Stimulated activated memory B cell treated with anti-CD40 and anti-IgM and Interleukin-4, amounts not matched to agents 10 μg/mL and 1 μg/mL and 100 μg/mL, for 72 hours (primary cell): Measurements from ENCODE around the gene TFPT.
A peak's percentile ranks its signal among the peaks of the same experiment; 100 is the strongest.

ENCODE experiments used
- ATAC-seq: fragments of 150-1000 bp; cut with Tn5 transposase; 2 replicates; pipeline ENCODE4 v1.10.0; 2021
- H3K27ac Mint-ChIP-seq: one replicate; pipeline ENCODE4 v1.8.0; 2022; ENCODE audit warnings: mild to moderate bottlenecking, mixed read lengths
- H3K27me3 Mint-ChIP-seq: one replicate; pipeline ENCODE4 v1.8.0; 2022; ENCODE audit warnings: mixed read lengths
- H3K36me3 Mint-ChIP-seq: one replicate; pipeline ENCODE4 v1.8.0; 2022; ENCODE audit warnings: mixed read lengths
- H3K4me1 Mint-ChIP-seq: one replicate; pipeline ENCODE4 v1.8.0; 2022; ENCODE audit warnings: mixed read lengths
- H3K4me3 Mint-ChIP-seq: one replicate; pipeline ENCODE4 v1.8.0; 2022; ENCODE audit warnings: mild to moderate bottlenecking, moderate library complexity, mixed read lengths
- H3K9me3 Mint-ChIP-seq: one replicate; pipeline ENCODE4 v1.8.0; 2022; ENCODE audit warnings: mixed read lengths

Gene TFPT, protein sequence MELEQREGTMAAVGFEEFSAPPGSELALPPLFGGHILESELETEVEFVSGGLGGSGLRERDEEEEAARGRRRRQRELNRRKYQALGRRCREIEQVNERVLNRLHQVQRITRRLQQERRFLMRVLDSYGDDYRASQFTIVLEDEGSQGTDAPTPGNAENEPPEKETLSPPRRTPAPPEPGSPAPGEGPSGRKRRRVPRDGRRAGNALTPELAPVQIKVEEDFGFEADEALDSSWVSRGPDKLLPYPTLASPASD

DNA sequence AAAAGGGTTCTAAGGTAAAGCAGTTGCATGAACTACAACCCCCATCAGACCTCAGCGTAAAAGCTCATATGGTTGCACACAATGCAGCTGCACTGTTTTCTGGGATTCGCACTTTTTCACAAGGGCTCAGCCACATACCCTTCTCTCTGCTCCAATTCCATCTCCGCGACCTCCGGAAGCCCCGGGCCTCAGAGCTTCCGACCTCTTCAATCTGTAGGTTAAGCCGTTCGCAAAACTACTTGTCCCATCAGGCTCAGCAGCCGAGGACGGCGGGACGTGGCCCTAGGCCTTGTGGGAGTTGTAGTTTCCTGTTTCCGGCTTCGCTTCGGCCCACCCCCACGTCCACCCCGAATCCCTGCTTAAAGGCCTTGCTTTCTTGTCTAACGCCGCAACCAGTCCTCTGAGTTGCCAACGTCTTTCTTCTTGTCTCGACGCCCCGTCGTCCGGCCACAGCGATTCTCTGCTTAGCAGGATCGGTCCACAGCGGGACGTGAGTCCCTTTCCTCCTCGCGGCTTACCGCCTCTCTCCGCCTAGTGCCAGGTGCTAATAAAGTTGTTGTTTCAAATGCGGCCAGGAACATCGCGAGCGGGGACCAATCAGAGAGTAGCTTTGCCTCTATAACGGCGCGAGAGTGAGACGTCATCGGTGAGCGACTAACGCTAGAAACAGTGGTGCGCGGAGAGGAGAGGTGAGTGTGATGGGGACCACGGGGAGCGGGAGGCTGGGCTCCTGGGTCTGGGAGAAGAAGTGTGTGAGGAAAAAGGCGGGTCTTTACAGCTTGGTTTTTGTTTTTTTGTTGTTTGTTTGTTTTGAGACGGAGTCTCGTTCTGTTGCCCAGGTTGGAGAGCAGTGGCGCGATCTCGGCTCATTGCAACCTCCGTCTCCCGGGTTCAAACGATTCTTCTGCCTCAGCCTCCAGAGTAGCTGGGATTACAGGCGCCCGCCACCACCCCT is at the start of gene TFPT, which contains the start of gene PRPF31:
TFPT (minus strand) TSS at position 549 of the 955 bp plus-strand sequence; CDS start at position 161, 388 bp downstream.
PRPF31 (plus strand) TSS at position 646 of the 955 bp plus-strand sequence. CDS start 2,525 bp downstream, outside the sequence.
- Mint-ChIP-seq H3K4me3 (peak within 1 kb of the TSS; percentile 86), H3K27ac (peak within 1 kb of the TSS; percentile 87), H3K9me3 (no peaks in the 10 kb centered on the region), H3K4me1 (peaks cover 43% of the 10 kb centered on the region), H3K36me3 (peaks cover 27% of the 10 kb centered on the region), H3K27me3 (no peaks in the 10 kb centered on the region)
- ATAC-seq, result peak; percentile 98

DNA sequence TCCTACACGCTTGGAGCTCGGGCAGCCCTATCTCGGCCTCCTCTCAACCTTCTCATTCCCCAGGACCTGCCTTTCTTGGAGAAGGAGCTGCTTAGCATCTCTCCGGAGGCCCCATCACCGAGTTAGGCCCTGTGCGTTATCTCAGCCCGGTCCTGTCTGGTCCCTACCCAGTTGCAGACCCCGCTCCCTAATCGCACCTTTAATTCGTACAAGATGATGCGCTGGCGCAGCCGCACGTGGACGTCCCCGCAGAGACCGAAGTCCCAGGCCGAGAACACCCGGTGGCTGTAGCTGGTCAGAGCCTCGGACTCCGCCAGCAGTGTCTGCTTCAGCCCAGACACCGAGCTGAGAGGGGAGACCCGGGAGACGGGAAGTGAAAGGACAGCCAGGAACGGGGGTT is 49.8 kb upstream of the TFPT start:
- H3K4me1 Mint-ChIP-seq, result peaks cover 58% of the 10 kb centered on the region
- H3K36me3 Mint-ChIP-seq, result no peaks in the 10 kb centered on the region
- no peak overlapping the region for H3K4me3 Mint-ChIP-seq
- H3K27me3 Mint-ChIP-seq, result peaks cover 39% of the 10 kb centered on the region
- ATAC-seq, result no peak
- no peak overlapping the region for H3K27ac Mint-ChIP-seq
- H3K9me3 Mint-ChIP-seq, result no peaks in the 10 kb centered on the region

DNA sequence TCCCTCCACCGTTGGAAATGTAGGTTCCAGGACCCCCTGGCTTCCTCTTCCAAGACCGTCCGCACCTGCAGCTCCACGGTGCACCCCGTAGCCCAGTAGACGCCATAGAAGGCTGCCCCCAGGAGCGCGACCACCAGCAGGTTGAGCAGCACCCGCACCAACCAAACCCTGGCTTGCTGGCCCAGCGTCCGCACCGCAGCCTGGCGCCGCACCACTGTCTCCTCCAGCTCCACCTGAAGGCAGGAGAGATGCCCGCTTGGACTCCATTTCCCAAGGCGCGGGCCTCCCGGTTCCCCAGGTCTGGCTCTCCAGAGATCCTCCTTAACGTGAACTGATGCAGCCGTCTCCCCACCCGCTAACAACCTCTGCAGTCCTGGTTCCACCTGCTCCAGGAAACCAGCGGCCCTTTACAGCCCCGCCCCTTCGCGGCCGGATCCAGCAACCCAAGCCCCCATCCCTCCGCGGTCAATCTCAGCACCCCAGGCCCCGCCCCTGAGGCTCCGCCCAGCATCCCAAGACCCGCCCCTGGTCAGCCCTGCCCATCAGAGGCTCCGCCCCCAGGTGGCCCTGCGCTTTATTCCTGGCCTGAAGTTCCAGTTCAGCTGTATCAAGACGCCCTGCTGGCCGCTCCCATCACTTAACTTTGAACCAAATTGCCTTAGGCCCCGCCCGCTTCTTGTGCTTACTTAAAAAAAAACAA is 49.1 kb upstream of the TFPT start:
- no peak for ATAC-seq
- Mint-ChIP-seq H3K4me1 (peaks cover 56% of the 10 kb centered on the region), H3K9me3 (no peaks in the 10 kb centered on the region), H3K27me3 (peaks cover 39% of the 10 kb centered on the region), H3K36me3 (no peaks in the 10 kb centered on the region), H3K27ac (no peak overlapping the region), H3K4me3 (no peak overlapping the region)

DNA sequence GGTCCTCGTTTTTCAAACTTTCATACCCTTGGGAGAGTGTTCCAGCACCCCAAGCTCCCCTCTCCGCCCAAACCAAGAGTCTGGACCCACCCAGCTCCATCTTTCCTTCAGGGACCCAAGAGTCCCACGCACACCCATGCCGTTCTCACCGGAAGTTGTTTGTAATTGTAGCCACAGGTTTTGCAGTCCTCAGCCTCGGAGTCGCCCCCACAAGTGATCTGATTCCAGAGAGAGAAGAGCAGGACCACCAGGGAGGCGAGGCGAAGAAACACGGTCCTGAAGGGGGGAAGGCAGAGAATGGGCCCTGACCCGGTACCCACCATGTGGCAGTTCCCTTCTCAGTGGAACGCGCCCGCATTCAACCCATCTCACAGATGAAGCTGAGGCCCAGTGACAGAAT is 47.4 kb upstream of the TFPT start:
- peaks cover 39% of the 10 kb centered on the region for H3K27me3 Mint-ChIP-seq
- no peaks in the 10 kb centered on the region for H3K36me3 Mint-ChIP-seq
- no peak for ATAC-seq
- H3K4me3 Mint-ChIP-seq, result peak overlapping the region; percentile 24
- no peak overlapping the region for H3K27ac Mint-ChIP-seq
- peaks cover 53% of the 10 kb centered on the region for H3K4me1 Mint-ChIP-seq
- no peaks in the 10 kb centered on the region for H3K9me3 Mint-ChIP-seq

DNA sequence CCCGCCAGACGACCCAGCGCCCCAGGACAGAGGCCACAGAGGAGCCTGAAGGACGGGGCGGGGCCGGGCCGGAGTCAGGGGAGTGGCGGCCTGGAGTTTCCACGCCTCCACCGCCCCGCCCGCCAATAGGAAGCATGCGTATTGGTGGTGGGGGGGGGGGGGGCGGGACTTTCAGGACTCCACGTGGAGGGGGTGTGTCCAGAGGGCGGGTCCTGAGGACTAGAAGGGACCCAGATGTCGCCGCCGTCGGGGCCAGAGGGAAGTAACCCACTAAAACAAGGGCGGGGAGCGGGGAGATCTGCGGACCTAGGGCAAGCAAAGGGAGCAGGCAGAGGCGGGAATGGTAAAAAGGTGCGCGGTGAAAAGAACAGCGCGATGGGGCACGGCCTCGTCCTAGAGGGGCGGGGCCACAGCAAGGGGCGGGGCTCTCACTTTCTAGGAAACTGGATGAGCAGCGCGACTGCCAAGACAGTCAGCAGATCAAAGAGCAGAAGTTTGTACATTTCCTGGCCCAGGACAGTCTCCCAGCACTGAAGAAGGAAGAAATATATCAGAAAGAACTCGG is 46.9 kb upstream of the TFPT start:
- peaks cover 39% of the 10 kb centered on the region for H3K27me3 Mint-ChIP-seq
- H3K4me1 Mint-ChIP-seq, result peaks cover 52% of the 10 kb centered on the region
- no peaks in the 10 kb centered on the region for H3K9me3 Mint-ChIP-seq
- peak overlapping the region; percentile 84 for H3K4me3 Mint-ChIP-seq
- no peak overlapping the region for H3K27ac Mint-ChIP-seq
- ATAC-seq, result peak; percentile 32
- H3K36me3 Mint-ChIP-seq, result peaks cover under 1% of the 10 kb centered on the region

DNA sequence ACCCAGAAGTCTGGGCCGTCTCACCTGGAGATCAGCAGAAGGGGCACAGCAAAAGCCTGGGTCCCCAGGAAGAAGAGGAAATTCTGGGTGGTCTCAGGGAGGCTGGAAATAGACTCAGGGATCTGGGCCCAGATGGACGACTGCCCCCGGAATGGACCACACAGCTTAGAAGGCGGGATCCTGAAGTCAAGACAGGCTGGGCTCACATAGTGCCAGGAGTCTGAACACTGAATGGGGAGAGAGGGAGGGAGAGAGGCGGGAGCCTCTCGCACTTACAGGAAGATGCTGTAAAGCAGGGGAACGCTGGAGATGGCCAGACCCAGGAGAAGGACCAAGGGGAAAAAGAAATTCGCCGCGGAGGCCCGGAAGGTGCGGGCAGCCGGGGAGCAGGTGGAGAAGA is 45.4 kb upstream of the TFPT start:
- Mint-ChIP-seq H3K27ac (peak overlapping the region; percentile 97), H3K9me3 (no peaks in the 10 kb centered on the region), H3K36me3 (peaks cover 8% of the 10 kb centered on the region), H3K4me1 (peaks cover 59% of the 10 kb centered on the region), H3K27me3 (peaks cover 30% of the 10 kb centered on the region), H3K4me3 (peak overlapping the region; percentile 94)
- no peak for ATAC-seq

DNA sequence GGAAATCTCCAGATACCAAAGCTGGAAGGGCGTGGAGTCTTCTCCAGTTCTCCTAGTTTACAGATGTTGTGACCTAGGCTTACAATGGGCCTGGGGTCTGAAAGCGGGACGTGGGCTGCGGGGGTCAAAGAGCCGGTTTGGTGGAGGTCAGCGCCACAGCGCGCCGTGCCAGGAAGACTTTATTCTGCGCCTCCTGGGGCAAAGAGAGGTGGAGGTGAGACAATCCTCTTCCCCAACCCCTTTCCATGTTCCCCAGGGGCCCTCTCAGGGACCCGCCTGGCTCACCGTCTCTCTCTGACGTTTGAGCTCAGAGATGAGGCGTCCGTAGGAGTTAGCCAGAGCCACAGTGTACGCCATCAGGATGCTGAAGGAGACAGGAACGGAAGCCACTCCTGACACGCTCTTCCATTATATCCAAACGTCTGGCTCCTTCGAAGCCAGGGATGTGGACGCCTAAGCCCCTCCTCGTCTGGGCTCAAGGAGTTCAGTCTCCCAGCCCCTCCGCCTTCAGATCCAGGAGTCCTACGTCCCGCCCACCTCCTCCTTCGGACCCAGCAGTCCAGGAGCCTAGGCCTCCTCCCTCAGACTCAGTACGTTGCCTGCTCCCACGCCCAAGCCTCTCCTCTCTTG is 44.8 kb upstream of the TFPT start:
- Mint-ChIP-seq H3K4me1 (peaks cover 59% of the 10 kb centered on the region), H3K4me3 (peak overlapping the region; percentile 94), H3K9me3 (no peaks in the 10 kb centered on the region), H3K27me3 (peaks cover 24% of the 10 kb centered on the region), H3K27ac (peak overlapping the region; percentile 97), H3K36me3 (peaks cover 8% of the 10 kb centered on the region)
- ATAC-seq, result no peak

DNA sequence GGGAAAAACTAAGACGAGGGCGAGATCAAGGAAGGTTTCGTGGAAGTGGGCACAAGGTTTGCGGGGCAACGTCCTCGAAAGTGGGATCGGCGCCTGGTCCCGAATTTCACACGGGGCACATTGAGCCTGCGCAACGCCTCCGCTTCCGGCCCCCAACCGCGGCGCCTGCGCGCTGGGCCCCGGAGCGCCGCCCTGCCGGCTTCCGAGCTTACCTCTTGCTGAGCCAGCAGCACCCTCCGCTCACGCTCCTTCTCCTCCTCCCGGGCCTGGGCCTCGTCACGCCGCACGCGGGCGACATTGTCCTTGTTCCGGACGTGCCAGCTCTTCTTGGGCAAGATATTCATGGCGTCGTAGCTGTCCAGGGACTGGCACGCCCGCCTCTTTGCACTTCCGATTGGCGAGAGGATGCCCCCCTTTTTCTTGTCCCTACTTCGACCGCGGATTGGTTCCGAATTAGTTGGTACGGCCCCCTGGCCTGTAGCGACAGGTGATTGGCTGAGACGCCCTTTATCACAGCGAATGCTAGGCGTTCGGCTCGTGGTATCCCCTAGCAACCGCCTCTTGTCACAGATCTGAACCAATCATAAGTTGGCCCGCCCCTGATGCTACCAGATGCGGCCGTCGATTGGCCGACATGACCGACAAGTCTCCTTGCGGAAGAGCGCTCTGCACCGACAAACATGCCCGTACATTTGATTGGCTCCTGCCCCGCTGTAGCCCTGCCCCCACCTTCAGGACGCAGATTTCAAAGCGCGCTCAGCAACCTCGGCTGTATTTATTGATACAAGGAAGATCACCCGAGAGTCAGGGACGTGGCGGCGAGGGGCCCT is 44.1 kb upstream of the TFPT start, which contains the start of gene LENG1:
LENG1 (minus strand) TSS at position 370 of the 830 bp plus-strand sequence; CDS start at position 344, 26 bp downstream.
- peaks cover 17% of the 10 kb centered on the region for H3K27me3 Mint-ChIP-seq
- peaks cover 13% of the 10 kb centered on the region for H3K36me3 Mint-ChIP-seq
- peak; percentile 97 for ATAC-seq
- H3K4me1 Mint-ChIP-seq, result peaks cover 52% of the 10 kb centered on the region
- no peaks in the 10 kb centered on the region for H3K9me3 Mint-ChIP-seq
- peak within 1 kb of the TSS; percentile 97 for H3K27ac Mint-ChIP-seq
- H3K4me3 Mint-ChIP-seq, result peak within 1 kb of the TSS; percentile 94

DNA sequence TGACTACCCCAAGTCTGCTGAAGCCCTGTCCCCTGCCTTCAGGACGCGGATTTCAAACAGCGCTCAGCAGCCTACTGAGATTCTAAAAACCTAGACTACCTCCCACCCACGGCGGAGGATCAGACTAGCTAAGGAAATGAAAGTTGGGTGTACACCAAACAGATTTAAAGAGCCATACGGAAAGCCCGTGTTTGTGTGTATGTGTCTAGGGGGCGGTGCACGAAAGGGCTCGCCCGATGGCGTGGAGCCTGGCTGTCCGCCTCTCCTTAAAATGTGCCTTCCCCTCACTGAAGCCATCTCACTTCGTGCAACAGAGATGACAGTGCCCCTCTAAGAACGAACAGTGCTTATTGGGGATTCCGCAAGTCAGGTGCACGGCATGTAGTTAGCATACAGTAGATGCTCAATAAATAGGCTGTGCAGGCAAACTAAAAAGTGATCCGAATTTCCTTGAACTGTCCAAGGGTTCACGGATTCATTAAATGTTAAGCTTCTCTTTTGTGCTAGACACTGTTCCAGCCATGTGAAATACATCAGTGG is 43.4 kb upstream of the TFPT start:
- H3K27ac Mint-ChIP-seq, result peak overlapping the region; percentile 97
- H3K9me3 Mint-ChIP-seq, result no peaks in the 10 kb centered on the region
- ATAC-seq, result no peak
- peaks cover 47% of the 10 kb centered on the region for H3K4me1 Mint-ChIP-seq
- H3K27me3 Mint-ChIP-seq, result peaks cover 10% of the 10 kb centered on the region
- peaks cover 18% of the 10 kb centered on the region for H3K36me3 Mint-ChIP-seq
- H3K4me3 Mint-ChIP-seq, result peak overlapping the region; percentile 94

DNA sequence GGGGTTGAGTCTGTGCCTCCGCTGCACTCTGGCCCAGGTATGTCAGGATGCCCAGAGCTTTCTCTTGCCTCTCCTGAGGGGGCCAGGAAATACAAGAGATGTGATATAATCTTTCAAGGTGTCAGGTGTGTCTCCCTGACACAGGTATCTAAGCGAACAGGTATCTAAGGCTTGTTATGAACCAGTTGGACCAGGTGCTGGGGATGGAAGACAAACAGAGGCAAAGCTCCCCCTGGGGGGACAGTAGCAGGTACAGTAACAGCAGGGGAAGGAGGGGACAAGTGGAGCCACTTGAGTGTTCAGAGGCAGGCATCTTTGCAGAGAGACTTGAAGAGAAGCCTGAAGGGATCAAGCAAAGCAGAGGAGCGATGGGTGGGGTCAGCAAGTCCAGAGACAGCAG is 41.5 kb upstream of the TFPT start:
- peak overlapping the region; percentile 1 for H3K4me3 Mint-ChIP-seq
- ATAC-seq, result no peak
- H3K4me1 Mint-ChIP-seq, result peaks cover 33% of the 10 kb centered on the region
- H3K27me3 Mint-ChIP-seq, result no peaks in the 10 kb centered on the region
- H3K9me3 Mint-ChIP-seq, result no peaks in the 10 kb centered on the region
- H3K27ac Mint-ChIP-seq, result no peak overlapping the region
- H3K36me3 Mint-ChIP-seq, result peaks cover 31% of the 10 kb centered on the region

DNA sequence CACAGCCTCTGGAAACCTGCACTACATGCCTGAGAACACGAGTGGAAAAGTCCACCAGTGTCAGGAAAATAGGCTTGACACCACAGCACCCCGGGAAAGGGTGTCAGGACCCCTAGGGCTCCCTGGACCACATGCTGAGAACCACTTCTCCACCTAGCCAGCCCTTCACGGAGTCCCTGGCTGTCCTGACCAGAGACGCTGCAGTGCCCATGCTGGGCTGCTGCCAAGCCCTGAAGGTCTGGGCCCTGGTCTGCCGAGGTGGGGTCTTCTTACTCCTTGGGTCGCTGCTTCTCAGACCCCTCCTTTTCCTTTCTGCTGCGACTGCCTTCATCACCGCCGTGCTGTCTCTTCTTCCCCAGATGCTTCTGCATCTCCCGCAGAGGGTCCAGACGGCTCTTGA is 41.0 kb upstream of the TFPT start:
- Mint-ChIP-seq H3K36me3 (peaks cover 31% of the 10 kb centered on the region), H3K4me1 (peaks cover 28% of the 10 kb centered on the region), H3K4me3 (no peak overlapping the region), H3K9me3 (no peaks in the 10 kb centered on the region), H3K27me3 (no peaks in the 10 kb centered on the region), H3K27ac (no peak overlapping the region)
- ATAC-seq, result no peak

DNA sequence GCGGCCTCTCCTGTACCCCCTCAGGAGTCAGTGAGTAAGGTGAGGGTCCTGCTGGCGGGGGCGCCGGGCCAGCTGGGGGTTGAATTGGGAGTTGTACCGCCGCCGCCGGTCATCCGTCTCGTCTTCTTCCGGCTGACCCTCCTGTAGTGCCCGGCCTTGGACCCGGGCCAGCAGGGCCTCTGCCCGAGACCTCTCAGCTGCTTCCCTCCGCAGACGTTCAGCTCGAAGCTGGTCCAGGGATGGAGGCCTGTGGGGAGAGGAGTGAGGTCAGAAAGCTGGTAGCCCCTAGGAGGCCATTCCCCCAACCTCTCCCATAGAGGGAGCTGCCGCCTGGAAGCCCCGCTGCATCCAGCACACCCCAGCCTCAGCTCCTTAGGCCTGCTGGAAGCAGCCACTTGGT is 40.2 kb upstream of the TFPT start:
- no peak for ATAC-seq
- H3K4me3 Mint-ChIP-seq, result no peak overlapping the region
- H3K36me3 Mint-ChIP-seq, result peaks cover 39% of the 10 kb centered on the region
- H3K27ac Mint-ChIP-seq, result no peak overlapping the region
- no peaks in the 10 kb centered on the region for H3K9me3 Mint-ChIP-seq
- H3K4me1 Mint-ChIP-seq, result peaks cover 22% of the 10 kb centered on the region
- no peaks in the 10 kb centered on the region for H3K27me3 Mint-ChIP-seq

DNA sequence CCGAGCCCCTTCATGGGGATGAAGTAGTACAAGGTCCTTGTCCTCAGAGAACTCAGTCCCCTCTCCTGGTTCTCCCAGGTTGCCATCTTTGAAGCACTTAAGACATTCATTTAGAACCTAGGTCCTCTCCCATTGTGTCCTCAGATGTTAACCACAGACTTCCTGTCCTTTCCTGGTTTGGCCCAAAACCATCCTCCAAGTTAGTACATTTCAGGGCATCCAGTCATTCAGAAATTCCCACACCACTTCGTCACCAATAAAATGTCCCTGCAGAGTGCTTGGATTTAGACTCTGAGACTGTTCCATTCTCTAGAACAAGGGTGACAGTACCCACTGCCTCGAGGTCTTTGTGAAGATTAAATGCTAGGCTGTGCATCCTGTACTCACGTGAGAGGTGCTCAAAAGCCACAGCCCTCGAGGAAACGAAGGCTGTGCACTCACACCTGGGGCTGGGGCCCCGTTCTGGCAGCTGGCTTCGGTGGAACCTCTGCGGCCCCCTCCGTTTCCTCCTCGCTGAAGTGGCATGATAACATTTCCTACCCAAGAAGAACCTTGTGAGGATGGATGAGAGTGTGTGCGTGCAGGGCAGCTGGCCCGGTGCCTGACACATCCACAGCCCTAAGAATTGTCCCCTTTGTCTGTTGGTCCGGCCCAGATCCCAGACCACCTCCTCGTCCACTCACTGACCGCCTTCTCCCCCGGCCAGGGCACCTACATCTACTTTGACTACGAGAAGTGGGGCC is 39.3 kb upstream of the TFPT start:
- H3K4me3 Mint-ChIP-seq, result no peak overlapping the region
- peaks cover 44% of the 10 kb centered on the region for H3K36me3 Mint-ChIP-seq
- H3K27me3 Mint-ChIP-seq, result no peaks in the 10 kb centered on the region
- peak overlapping the region; percentile 17 for H3K27ac Mint-ChIP-seq
- H3K4me1 Mint-ChIP-seq, result peaks cover 15% of the 10 kb centered on the region
- no peak for ATAC-seq
- no peaks in the 10 kb centered on the region for H3K9me3 Mint-ChIP-seq
